AG09309 (cell line): ENCODE measurements around the gene CCDC70.

Experiments
- DNase-seq: peaks from one replicate; pipeline ENCODE4 v3.0.0-alpha.2; 2010; ENCODE audit warnings: low read depth
- H3K4me3 ChIP-seq: 2 replicates; pipeline ENCODE4 v1.5.1; 2011; ENCODE audit warnings: mild to moderate bottlenecking, low read depth, low read length, moderate library complexity; ENCODE audit not compliant: control insufficient read depth
- TF ChIP-seq, protein P1 (sequence below): IDR thresholded peaks from 2 replicates; pipeline ENCODE4 v1.5.1; 2011; ENCODE audit warnings: mild to moderate bottlenecking, low read depth, low read length, inconsistent platforms; ENCODE audit not compliant: insufficient read depth, control insufficient read depth; ENCODE audit errors: missing control alignments

Gene CCDC70

DNA sequence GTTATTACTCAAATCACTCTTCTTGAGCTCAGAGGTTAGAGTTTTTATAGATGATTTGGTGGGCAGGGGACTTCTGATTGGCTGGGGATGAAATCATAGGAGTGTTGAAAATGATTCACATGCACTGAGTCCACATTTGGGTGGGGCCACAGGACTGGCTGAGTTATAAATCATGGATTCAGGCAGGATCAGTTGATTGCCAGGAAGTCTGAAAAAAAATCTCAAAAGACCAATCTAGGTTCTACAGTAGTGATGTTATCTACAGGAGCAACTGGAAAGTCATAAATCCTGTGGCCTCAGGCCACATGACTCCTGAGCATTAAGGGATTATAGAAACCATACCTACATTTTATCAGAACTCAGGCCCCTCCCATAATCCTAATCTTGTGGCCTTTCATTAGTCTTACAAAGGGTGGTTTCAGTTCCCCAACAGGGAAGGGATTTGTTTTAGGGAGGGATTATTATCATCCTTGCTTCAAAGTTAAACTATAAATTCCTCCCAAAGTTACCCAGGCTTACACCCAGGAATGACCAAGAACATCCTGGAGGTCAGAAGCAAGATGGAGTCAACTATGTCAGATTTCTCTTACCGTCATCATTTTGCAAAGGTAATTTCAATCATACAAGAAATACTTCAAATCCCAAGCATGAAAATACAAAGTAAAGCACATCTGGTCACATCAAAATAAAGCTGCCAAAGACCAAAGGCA lies 5.6 kb upstream of the CCDC70 start:
- DNase-seq = no peak
- TF ChIP-seq, protein P1, sequence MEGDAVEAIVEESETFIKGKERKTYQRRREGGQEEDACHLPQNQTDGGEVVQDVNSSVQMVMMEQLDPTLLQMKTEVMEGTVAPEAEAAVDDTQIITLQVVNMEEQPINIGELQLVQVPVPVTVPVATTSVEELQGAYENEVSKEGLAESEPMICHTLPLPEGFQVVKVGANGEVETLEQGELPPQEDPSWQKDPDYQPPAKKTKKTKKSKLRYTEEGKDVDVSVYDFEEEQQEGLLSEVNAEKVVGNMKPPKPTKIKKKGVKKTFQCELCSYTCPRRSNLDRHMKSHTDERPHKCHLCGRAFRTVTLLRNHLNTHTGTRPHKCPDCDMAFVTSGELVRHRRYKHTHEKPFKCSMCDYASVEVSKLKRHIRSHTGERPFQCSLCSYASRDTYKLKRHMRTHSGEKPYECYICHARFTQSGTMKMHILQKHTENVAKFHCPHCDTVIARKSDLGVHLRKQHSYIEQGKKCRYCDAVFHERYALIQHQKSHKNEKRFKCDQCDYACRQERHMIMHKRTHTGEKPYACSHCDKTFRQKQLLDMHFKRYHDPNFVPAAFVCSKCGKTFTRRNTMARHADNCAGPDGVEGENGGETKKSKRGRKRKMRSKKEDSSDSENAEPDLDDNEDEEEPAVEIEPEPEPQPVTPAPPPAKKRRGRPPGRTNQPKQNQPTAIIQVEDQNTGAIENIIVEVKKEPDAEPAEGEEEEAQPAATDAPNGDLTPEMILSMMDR = no peak
- no peak overlapping the region for H3K4me3 ChIP-seq

DNA sequence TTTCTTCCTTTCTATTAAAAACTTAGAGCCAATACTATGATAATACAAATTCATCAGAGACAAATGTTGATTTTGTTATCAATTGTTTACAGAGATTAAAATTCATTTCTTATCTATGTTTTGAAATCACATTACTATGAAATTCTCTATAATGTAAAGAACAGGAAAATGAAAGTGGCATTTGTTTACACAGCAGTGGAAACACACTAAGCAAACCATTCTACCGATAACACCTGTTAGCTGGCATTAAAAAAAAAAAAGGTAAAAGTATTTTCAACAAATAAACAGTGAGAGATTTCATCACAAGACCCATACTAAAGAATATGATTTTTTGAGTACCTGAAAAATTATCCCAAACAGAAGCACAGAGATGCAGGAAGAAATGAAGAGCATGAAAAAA lies 4.8 kb upstream of the CCDC70 start:
- no peak overlapping the region for H3K4me3 ChIP-seq
- DNase-seq = no peak
- TF ChIP-seq, protein P1 = no peak

GRCh38 chr13:51858433-51859247 lies 3.1 kb upstream of the CCDC70 start:
- DNase-seq = no peak
- no peak overlapping the region for H3K4me3 ChIP-seq
- TF ChIP-seq, protein P1 = no peak

- no peak for DNase-seq
- TF ChIP-seq, protein P1 = no peak
- no peak overlapping the region for H3K4me3 ChIP-seq
Measured at GRCh38 chr13:51862957-51863356, 1.2 kb downstream of the CCDC70 start.

DNA sequence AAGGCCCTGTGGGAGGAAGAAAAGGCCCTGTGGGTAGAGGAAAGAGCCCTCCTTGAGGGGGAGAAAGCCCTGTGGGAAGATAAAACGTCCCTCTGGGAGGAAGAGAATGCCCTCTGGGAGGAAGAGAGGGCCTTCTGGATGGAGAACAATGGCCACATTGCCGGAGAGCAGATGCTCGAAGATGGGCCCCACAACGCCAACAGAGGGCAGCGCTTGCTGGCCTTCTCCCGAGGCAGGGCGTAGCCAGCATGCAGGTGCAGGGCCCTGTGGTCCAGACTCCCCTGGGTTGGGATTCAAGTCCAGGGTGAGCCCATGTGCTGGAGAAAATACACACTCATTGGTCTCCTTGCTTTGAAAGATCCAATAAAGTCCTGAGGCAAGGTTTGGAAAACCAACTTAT lies 4.1 kb downstream of the CCDC70 start:
- TF ChIP-seq, protein P1 = no peak
- no peak overlapping the region for H3K4me3 ChIP-seq
- DNase-seq = no peak

- TF ChIP-seq, protein P1 = no peak
- no peak for DNase-seq
- no peak overlapping the region for H3K4me3 ChIP-seq
Measured at GRCh38 chr13:51867062-51867461, 5.3 kb downstream of the CCDC70 start.

DNA sequence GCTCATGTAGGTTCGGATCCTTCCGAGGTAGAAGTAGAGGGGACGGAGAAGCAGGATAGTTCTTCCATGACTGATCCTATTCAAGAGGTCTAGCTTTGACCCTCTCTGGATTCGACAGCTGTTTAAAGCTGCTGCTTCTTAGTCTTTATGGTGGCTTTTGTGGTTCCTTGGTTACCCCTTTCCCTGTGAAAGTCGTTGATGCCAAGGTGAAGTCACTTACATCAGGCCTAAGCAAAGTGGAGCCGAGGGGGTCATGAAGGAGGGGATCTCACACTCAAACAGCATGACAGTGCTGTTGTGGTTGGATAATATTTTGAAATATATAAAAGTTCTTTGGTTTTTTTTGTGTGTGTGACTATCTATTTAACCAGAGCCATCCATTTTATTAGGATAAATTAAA lies 8.1 kb downstream of the CCDC70 start:
- no peak for DNase-seq
- TF ChIP-seq, protein P1 = no peak
- H3K4me3 ChIP-seq = no peak overlapping the region
